ENCODE results near the gene FAM228B. TPM values are rescaled to one million over a fixed set of nuclear protein-coding genes. Genes with fewer than 3 reads are reported as not detected.
"Not testable (repeated sequence)": the region's sequence is repeated elsewhere in the genome, so short reads cannot be mapped to it uniquely, and the experiment has no call there.

The FAM228B gene
- total RNA-seq: 8.1 TPM

GRCh38 chr2:24123195-24123921 lies at the start of gene FAM228B, which contains the start of gene PFN4:
FAM228B (plus strand) TSS chr2:24123469; CDS start chr2:24124362, 893 bp downstream.
PFN4 (minus strand) TSS chr2:24123334; CDS start chr2:24122535, 799 bp downstream.
- peak; percentile 10 to 86 (median 86) for DNase-seq (ENCODE audit: low read depth in 2 of 3, low spot score in 2 of 3)

GRCh38 chr2:24073816-24074215 lies 49.5 kb upstream of the FAM228B start:
- DNase-seq (ENCODE audit: low read depth in 2 of 3, low spot score in 2 of 3): no peak

GRCh38 chr2:24075259-24075658 lies 48.0 kb upstream of the FAM228B start:
- no peak for DNase-seq (ENCODE audit: low read depth in 2 of 3, low spot score in 2 of 3)

GRCh38 chr2:24075915-24076848 lies 47.1 kb upstream of the FAM228B start, which contains the start of gene SF3B6:
SF3B6 (minus strand) TSS chr2:24076326; CDS start chr2:24076229, 97 bp downstream.
- DNase-seq (ENCODE audit: low read depth in 2 of 3, low spot score in 2 of 3): peak; percentile 98 to 100 (median 100)

GRCh38 chr2:24076849-24077534 lies 46.3 kb upstream of the FAM228B start:
- DNase-seq (ENCODE audit: low read depth in 2 of 3, low spot score in 2 of 3): peak in 2 of 3 donors; percentile 41 to 57

- no peak for DNase-seq (ENCODE audit: low read depth in 2 of 3, low spot score in 2 of 3)
Observed at GRCh38 chr2:24077535-24077877, 45.8 kb upstream of the FAM228B start.

GRCh38 chr2:24077879-24078278 lies 45.4 kb upstream of the FAM228B start:
- no peak for DNase-seq (ENCODE audit: low read depth in 2 of 3, low spot score in 2 of 3)

GRCh38 chr2:24080701-24081100 lies 42.6 kb upstream of the FAM228B start:
- no peak for DNase-seq (ENCODE audit: low read depth in 2 of 3, low spot score in 2 of 3)

GRCh38 chr2:24082787-24083566 lies 40.3 kb upstream of the FAM228B start:
- no peak for DNase-seq (ENCODE audit: low read depth in 2 of 3, low spot score in 2 of 3)

GRCh38 chr2:24083567-24084385 lies 39.5 kb upstream of the FAM228B start:
- DNase-seq (ENCODE audit: low read depth in 2 of 3, low spot score in 2 of 3): peak in 2 of 3 donors; percentile 89 to 95

- peak; percentile 77 to 90 (median 88) for DNase-seq (ENCODE audit: low read depth in 2 of 3, low spot score in 2 of 3)
Observed at GRCh38 chr2:24084386-24085199, 38.7 kb upstream of the FAM228B start, which contains the start of gene TP53I3. TP53I3 (minus strand) TSS chr2:24084834; CDS start chr2:24084326, 508 bp downstream.

- no peak for DNase-seq (ENCODE audit: low read depth in 2 of 3, low spot score in 2 of 3)
Observed at GRCh38 chr2:24085200-24085489, 38.1 kb upstream of the FAM228B start.

GRCh38 chr2:24086241-24086640 lies 37.0 kb upstream of the FAM228B start:
- DNase-seq (ENCODE audit: low read depth in 2 of 3, low spot score in 2 of 3): no peak

GRCh38 chr2:24087032-24087431 lies 36.2 kb upstream of the FAM228B start:
- DNase-seq (ENCODE audit: low read depth in 2 of 3, low spot score in 2 of 3): no peak

- no peak for DNase-seq (ENCODE audit: low read depth in 2 of 3, low spot score in 2 of 3)
Observed at GRCh38 chr2:24088821-24089359, 34.4 kb upstream of the FAM228B start.

GRCh38 chr2:24093270-24093669 lies 30.0 kb upstream of the FAM228B start:
- not testable (repeated sequence) for DNase-seq (ENCODE audit: low read depth in 2 of 3, low spot score in 2 of 3)

- not testable (repeated sequence) for DNase-seq (ENCODE audit: low read depth in 2 of 3, low spot score in 2 of 3)
Observed at GRCh38 chr2:24095171-24095677, 28.0 kb upstream of the FAM228B start.

GRCh38 chr2:24100732-24101131 lies 22.5 kb upstream of the FAM228B start:
- not testable (repeated sequence) for DNase-seq (ENCODE audit: low read depth in 2 of 3, low spot score in 2 of 3)
